Raji (cell line): ENCODE measurements around the gene CYFIP1.

Experiments
- POLR2A ChIP-seq: IDR thresholded peaks from 2 replicates; pipeline ENCODE4 v1.6.1; 2011; ENCODE audit warnings: low read depth, low read length, control low read depth; ENCODE audit not compliant: insufficient read depth

CYFIP1 gene

DNA sequence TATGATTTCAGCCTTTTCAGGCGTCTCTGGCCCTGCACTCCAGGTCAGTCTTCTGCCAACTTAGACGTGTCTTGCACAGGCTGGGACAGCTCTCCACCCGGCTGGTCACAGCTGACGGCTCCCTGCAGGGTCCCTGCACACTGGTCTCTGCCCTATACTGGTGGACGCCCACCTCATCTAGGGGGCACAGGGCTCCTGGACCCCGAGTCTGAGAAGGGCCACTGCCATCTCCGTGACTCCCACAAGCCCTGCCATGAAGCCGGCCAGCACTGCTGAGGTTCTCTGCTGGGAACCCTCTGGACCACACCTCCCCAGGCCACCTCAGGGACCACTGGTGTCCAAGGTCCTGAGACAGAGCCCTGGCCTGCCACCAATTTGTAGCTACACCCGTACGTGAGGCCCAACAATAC lies 40.5 kb downstream of the CYFIP1 start:
- TF ChIP-seq POLR2A, result no peak

DNA sequence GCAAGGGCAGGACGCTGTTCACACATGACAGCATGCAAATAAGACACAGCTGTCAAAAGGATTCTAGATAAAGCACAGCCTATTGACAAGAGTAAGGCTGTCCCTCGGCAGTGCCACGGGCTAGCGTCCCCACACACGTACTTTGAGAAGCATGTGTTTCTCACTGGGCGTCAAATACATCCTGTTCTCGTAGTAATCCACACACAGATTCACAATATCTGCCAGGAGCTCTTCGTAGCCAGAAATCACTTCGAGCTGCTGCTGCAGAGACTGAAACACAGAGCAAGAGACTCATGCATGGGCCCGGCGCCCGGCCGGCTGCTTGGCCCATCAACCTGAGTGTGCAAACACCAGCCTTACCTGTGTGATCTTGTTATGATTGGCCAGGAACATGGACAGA lies 41.1 kb downstream of the CYFIP1 start:
- no peak for TF ChIP-seq POLR2A

DNA sequence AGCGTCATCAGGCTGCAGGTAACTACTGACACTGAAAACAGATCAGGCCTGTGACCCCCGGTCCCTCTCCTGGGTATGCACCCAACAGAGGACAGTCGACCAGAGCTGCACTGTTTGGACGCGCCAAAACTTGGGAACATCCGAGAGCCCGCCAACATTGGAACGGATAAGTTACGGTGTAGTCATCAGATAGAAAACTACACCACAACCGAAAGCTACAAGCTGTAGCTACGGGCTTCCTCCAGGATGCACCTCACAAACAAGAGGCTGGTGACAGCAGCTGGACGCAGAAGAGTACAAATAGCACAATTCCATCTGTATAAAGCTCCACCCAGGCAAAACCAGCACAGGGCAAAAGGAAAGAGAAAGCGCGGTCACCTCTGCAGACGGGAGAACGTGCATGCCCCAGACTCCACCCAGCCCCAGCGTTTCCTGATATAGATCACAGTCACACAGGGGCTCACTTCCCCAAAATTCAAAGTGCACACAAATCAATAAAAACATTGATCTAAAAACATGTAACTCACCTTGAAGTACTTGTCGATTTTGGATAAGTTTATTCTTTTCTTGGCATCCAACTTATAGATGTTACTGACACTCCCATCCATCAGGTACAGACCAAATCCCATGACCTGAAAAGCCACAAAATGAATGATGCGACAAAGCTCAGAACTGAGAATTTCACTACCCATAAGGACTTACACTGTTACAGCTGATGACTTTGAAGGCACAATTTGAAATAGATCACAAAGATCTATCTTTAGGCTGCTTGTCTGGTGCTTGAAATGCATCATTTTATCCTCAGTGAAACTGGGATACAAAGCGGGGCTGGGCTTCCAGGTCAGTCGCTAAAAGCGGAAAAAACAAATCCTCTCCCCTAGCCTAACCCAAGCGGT lies 43.3 kb downstream of the CYFIP1 start:
- no peak for TF ChIP-seq POLR2A

DNA sequence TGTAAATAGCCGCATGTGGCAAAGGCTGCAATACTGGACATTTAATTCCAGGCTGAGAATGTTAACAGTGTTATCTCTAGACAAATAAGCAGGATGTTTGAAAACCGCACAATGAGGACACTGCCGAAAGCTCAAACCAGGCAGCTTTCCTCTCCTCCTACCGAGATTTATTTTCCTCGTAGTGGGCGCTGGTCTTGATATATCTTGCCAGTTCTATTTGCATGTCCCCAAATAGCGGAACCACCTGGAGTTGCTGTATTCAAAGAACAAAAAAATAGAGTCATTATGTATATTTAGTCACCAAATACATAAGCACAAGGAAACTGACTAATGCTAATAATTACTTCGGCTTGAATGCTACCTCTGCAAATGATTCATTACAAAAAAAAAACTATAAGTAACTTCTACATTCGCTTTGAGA lies 46.5 kb downstream of the CYFIP1 start:
- no peak for TF ChIP-seq POLR2A

DNA sequence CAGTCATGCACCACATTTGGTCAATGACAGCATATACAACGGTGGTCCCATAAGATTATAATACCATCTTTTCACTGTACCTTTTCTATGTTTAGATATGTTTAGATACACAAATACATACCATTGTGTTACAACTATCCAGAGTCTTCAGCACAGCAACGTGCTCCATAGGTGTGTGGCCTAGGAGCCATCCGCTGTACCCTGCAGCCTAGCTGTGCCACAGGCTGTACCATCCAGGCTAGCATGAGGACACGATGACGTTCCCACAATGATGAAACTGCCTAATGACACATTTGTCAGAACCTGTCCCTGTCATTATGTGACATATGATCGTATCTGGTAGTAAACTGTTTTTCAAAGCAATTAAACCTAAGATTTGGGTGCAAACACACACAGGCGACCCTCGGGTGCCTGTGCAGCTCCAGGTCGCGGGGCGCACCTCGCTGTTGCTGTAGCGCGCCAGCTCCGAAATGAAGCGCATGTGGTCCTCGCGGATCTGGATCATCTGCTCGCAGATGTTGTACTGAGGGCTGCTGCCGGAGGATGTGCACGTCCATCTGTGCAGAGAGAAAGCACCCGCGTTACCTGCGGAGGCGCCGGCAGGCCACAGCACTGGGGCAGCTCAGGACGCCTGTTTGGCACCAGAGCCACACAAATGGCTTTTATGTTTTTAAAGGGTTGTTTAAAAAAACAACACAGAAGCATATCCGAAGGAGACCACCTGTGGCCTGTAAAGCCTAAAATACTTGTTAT lies 48.2 kb downstream of the CYFIP1 start:
- TF ChIP-seq POLR2A, result no peak

DNA sequence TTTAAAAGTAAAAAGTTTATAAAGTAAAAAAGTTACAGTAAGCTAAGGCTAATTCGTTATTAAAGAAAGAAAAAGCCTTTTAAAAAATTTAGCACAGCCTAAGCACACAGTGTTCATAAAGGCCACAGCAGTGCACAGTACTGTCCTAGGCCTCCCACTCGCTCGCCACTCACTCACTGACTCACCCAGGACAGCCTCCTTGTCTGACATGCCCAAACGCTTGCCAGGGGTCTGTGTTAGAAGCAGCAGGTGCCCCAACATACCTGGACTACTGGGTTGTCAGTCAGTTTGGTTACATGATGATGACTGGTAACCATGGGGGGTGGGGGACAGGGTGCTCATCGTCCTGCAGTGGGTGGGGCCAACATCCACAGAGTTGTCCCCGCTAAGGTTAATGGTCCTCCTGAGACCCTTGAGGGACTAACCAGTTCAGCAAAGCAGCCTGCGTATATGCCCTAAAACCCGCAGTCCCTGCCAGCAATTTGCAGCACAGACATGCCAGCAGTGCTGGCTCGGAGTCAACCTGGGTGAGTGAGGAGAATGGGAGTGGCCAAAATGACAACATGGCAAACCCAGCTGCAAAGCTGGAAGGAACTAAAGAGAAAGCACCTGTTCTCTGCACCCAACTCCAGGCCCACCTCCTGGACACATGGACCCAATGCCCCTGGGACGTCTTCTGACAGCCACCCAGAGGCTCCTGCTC lies 49.2 kb downstream of the CYFIP1 start:
- TF ChIP-seq POLR2A, result no peak

DNA sequence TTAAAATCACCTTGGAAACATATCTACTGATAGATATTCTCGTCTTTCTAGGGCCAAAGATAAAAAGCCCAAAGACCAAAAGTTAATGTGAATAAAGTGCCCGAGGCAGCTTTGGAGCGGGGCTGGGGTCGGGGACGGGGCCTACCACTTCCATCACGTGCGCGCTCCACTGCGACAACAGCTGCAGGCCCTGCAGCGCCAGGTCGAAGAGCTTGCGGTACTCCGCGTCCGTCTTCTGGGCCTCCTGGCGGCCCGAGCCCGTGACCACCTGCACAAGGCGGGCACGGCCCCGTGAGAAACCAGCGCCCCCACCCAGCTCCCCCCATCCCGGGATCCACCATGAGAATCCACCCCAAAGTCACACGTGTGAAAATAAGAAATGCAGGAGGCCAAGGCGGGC lies 52.4 kb downstream of the CYFIP1 start:
- TF ChIP-seq POLR2A, result no peak

DNA sequence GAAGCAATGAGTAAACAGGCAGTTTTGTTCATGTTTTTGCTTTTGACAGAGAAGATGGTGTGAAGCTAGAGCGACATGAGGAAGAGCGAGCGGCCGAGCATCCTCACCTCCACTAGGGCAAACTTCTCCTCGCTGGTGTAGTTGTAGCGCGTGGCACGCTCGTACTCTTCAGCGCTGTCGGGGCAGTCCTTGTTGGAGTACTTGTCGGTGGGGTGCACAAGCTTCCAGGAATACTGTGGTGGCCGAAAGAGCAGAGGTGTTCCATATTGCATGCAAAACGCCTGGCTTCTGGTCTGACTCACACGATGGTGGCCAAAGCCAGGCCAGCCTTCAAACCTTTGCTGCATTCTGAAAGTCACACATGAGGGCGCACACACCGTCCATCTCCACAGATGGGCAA lies 54.3 kb downstream of the CYFIP1 start:
- no peak for TF ChIP-seq POLR2A

DNA sequence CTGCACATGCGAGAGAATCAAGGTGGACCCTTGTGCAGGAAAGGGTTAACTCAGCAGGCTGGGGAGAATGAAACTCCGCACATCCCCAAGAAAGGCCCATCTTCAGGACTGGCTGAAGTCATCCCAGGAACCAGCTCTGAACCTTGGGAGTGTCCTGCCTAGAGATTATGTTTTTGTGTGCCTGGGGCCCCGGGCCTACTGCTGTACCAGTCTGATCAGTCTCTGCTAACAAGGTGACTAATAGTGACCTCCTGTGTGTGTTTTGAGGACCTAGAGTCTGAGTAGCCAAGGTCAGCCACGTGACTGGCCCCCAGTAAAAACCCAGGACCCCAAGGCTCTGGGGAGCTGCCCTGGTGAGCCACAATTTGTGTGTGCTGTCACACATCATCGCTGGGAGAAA lies 58.2 kb downstream of the CYFIP1 start:
- no peak for TF ChIP-seq POLR2A

DNA sequence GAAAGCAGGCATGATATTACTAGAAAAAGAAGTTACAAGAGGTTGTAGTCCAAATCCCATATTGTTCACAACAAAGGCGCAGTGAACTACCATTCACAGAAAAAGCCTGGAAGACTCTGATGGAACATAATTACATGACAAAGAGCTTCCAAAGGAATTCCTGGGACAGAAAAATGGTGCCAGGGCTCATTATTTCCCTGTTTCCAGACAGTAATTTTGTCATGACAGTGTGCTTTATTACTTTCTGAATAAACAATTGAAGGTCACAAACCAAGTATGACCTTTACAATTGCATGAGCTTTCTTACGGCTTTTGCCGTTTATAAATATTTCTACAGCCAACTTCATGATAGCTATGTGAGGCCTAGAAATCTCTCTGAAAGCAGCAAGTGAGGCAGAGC lies 61.0 kb downstream of the CYFIP1 start:
- TF ChIP-seq POLR2A, result no peak

DNA sequence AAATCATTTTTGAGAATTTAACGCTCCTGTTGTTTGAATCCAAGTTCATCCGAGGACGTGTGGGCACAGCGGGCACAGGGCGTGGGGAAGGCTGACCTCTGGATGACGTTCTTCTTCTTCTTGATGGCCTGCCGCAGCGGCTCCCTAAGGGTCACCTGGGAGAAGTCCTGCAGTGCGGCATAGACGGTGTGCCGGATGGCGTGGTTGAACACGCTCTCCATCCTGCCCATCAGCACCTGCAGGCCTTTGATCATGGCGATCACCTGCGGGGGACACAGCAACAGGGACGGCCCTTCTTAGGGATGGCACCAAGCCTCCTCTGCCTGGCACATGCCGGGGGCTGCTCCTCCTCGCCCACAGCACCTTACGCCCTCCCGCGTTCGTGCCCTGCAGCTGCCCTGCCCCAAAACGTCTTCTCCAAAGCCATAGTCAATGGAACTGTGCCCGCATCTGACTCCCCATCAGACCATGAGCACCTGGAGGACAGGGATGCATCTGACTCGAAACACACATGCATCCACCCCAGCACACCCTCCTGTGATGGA lies 61.5 kb downstream of the CYFIP1 start:
- no peak for TF ChIP-seq POLR2A

DNA sequence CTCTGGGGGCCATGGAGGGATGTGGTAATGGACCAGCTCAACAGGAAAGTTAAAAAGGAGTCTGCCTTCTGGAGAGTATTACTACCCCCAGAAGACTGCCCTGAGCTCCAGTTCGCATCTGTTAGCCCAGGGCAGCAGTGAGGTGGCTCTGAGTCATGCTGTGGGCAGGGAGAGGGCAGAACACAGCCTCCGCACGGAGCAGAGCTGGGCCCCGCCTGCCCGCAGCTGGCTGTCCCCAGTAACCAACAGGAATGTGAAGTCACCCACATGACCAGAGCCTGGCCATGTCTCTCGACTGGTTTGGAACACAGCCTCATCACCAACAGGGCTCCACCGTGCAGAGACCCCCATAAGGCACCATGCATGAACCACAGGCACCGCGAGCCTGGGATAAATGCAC lies 62.1 kb downstream of the CYFIP1 start:
- TF ChIP-seq POLR2A, result no peak

DNA sequence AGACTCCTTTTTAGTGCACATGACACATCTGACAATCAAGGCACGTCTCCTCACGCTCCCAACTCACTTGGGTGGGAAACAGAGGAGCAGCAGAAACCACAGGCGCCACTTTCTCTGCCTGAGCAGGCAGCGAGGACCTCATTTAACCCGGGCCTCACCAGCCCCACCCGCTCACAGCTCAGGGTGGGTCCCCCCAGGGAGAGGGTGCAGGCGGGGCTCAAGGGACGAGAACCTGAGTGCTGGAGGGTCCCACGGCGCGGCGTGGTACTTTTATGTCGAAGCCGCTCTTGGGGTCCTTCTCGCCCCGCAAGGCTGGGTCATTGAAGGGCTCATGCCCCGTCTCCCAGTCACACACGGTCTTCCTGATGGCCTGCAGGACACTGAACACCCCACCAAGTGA lies 62.6 kb downstream of the CYFIP1 start:
- TF ChIP-seq POLR2A, result no peak

DNA sequence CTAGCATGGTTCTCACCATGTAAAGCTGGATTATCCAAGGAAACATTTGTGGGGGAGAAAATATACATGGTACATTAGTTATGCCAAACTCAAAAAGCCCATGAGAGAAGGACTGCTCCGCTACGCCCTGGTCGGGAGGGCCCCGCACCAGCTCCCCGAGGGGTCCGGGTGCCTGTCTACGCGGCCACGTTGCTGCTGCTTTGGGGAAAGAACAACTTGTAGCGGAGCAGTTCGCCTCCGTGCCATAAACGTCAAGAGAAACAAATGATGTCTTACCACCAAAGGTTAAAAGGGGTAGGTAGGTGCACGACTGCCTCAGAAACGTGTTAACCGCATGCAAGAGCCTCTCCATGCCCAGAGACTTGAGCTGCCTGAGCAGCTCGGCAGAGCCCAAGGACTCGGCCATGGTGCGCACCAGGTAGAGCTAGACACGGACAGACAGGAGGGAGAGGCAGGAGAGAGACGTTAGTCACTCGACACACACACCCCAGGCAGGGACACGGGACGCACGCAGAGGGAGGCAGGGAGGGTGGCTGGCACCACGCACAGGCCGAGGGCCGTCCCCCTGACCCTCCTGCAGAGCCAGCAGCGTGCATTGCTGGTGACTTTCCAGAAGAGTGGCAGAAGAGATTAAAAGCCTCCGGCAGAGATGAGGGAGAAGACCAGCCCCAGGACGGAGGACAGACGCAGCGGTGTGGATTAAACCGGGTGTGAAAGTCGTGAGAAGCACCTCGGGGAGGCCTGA lies 63.4 kb downstream of the CYFIP1 start:
- TF ChIP-seq POLR2A, result no peak
